Measurements from ENCODE around the gene ZNF865. TPM values are rescaled to one million over a fixed set of nuclear protein-coding genes. Genes with fewer than 3 reads are reported as not detected.

ZNF865 gene
- polyA plus RNA-seq, 1 donor from 2014 or later, result 1.7 TPM

DNA sequence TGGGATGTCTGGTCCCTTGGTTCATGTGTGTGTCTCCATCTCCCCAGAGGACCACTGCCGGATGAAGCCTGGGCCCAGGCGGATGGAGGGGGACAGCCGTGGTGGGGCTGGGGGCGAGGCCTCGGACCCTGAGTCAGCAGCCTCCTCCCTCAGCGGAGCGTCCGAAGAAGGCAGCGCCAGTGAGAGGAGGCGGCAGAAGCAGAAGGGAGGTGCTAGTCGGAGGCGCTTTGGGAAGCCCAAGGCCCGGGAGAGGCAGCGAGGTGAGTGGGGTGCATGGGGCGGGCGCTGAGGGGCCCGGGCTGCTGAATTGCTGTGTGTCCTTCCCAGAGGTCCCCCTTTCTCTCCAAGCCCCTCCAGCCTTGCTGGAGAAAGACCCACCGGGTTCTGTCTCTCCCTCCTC lies 45.8 kb downstream of the ZNF865 start:
- H2AFZ ChIP-seq (ENCODE audit: low read depth, low read length), result no peak overlapping the region
- no peaks in the 10 kb centered on the region for H3K36me3 ChIP-seq (ENCODE audit: insufficient read depth, low read length)
- H3F3A ChIP-seq (ENCODE audit: insufficient read depth, low read length, poor library complexity, severe bottlenecking), result no peaks in the 10 kb centered on the region
- TF ChIP-seq POLR2AphosphoS5 (IDR thresholded peaks at IDR 0.05), result no peak
- TF ChIP-seq, protein P1, sequence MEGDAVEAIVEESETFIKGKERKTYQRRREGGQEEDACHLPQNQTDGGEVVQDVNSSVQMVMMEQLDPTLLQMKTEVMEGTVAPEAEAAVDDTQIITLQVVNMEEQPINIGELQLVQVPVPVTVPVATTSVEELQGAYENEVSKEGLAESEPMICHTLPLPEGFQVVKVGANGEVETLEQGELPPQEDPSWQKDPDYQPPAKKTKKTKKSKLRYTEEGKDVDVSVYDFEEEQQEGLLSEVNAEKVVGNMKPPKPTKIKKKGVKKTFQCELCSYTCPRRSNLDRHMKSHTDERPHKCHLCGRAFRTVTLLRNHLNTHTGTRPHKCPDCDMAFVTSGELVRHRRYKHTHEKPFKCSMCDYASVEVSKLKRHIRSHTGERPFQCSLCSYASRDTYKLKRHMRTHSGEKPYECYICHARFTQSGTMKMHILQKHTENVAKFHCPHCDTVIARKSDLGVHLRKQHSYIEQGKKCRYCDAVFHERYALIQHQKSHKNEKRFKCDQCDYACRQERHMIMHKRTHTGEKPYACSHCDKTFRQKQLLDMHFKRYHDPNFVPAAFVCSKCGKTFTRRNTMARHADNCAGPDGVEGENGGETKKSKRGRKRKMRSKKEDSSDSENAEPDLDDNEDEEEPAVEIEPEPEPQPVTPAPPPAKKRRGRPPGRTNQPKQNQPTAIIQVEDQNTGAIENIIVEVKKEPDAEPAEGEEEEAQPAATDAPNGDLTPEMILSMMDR (IDR thresholded peaks at IDR 0.05; ENCODE audit: poor library complexity, severe bottlenecking), result no peak
- TF ChIP-seq EZH2 (IDR thresholded peaks at IDR 0.05; ENCODE audit: borderline replicate concordance, insufficient read depth, low read length, poor library complexity, severe bottlenecking), result no peak
- no peak for TF ChIP-seq SMC3 (conservative IDR thresholded peaks at IDR 0.05; ENCODE audit: poor library complexity)
- TF ChIP-seq EP300 (conservative IDR thresholded peaks at IDR 0.05; ENCODE audit: poor library complexity, severe bottlenecking), result no peak
- no peak overlapping the region for H3K9ac ChIP-seq (ENCODE audit: low read length)
- no peak overlapping the region for H3K27ac ChIP-seq (ENCODE audit: low read length)
- peaks cover 17% of the 10 kb centered on the region for H3K79me2 ChIP-seq (replicated peaks; ENCODE audit: insufficient read depth, low read length)
- H3K4me2 ChIP-seq (ENCODE audit: low read length), result no peak overlapping the region
- H3K9me3 ChIP-seq (ENCODE audit: low read length), result no peaks in the 10 kb centered on the region
- H3K9me2 ChIP-seq (ENCODE audit: insufficient read depth, low read length), result no peaks in the 10 kb centered on the region
- no peaks in the 10 kb centered on the region for H3K27me3 ChIP-seq (ENCODE audit: insufficient read depth, low read depth, low read length)
- H4K20me1 ChIP-seq (ENCODE audit: insufficient read depth), result peaks cover 8% of the 10 kb centered on the region
- H3K4me3 ChIP-seq (ENCODE audit: low read length), result no peak overlapping the region

DNA sequence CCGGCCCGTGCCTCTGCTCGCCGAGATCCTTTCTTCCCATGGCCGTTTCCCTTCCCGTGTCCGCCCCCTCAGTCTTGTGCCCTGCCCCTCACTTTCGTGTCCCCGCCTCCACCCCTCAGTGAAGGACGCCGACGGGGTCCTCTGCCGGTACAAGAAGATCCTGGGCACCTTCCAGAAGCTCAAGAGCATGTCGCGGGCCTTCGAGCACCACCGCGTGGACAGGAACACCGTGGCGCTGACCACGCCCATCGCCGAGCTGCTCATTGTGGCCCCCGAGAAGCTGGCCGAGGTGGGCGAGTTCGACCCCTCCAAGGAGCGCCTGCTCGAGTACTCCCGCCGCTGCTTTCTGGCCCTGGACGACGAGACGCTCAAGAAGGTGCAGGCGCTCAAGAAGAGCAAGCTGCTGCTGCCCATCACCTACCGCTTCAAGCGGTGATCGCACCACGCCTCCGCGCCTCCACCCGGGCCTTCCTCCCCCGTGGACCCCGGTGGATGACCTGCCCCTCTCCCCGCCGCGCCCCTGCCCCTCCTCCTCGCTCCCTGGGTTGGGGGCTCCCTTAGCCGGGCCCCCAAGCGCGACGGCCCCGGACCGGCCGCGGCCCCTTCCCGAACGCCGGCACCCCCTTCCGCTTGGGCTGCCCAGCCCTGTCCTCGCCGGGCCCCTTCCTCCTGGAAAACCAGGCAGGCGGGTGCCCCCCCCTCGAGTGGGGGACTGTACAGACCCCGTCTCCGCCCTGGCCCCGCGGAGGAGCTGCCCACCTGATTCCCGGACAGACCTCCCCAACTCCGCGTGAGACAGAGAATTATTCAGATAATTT lies 47.1 kb downstream of the ZNF865 start:
- Histone ChIP-seq H3F3A (ENCODE audit: insufficient read depth, low read length, poor library complexity, severe bottlenecking) (no peaks in the 10 kb centered on the region), H4K20me1 (ENCODE audit: insufficient read depth) (peaks cover 16% of the 10 kb centered on the region), H3K9ac (ENCODE audit: low read length) (no peak overlapping the region), H3K36me3 (ENCODE audit: insufficient read depth, low read length) (no peaks in the 10 kb centered on the region), H3K9me3 (ENCODE audit: low read length) (no peaks in the 10 kb centered on the region), H3K27me3 (ENCODE audit: insufficient read depth, low read depth, low read length) (no peaks in the 10 kb centered on the region), H3K27ac (ENCODE audit: low read length) (no peak overlapping the region), H2AFZ (ENCODE audit: low read depth, low read length) (no peak overlapping the region), H3K9me2 (ENCODE audit: insufficient read depth, low read length) (no peaks in the 10 kb centered on the region), H3K79me2 (replicated peaks; ENCODE audit: insufficient read depth, low read length) (peaks cover 25% of the 10 kb centered on the region), H3K4me2 (ENCODE audit: low read length) (no peak overlapping the region), H3K4me3 (ENCODE audit: low read length) (no peak overlapping the region)
- TF ChIP-seq SMC3 (conservative IDR thresholded peaks at IDR 0.05; ENCODE audit: poor library complexity), result no peak
- no peak for TF ChIP-seq EZH2 (IDR thresholded peaks at IDR 0.05; ENCODE audit: borderline replicate concordance, insufficient read depth, low read length, poor library complexity, severe bottlenecking)
- TF ChIP-seq TAF1 (IDR thresholded peaks at IDR 0.05; ENCODE audit: low read depth), result no peak
- no peak for TF ChIP-seq REST (IDR thresholded peaks at IDR 0.05; ENCODE audit: borderline replicate concordance)
- TF ChIP-seq, protein P1 (IDR thresholded peaks at IDR 0.05; ENCODE audit: poor library complexity, severe bottlenecking), result no peak
- no peak for TF ChIP-seq EP300 (conservative IDR thresholded peaks at IDR 0.05; ENCODE audit: poor library complexity, severe bottlenecking)
- no peak for TF ChIP-seq MXI1 (conservative IDR thresholded peaks at IDR 0.05; ENCODE audit: poor library complexity, severe bottlenecking)
- no peak for TF ChIP-seq POLR2AphosphoS5 (IDR thresholded peaks at IDR 0.05)
- TF ChIP-seq RAD21 (conservative IDR thresholded peaks at IDR 0.05), result no peak
